ENCODE measurements around the gene PRR5L.

PRR5L gene

GRCh38 chr11:36380296-36381014, 84.4 kb downstream of the PRR5L start:
- FAIRE-seq, result no peak

- FAIRE-seq, result no peak
Measured at GRCh38 chr11:36381015-36381360, 84.9 kb downstream of the PRR5L start.

- no peak for FAIRE-seq
Measured at GRCh38 chr11:36383195-36383594, 87.1 kb downstream of the PRR5L start.

GRCh38 chr11:36385121-36385970, 89.3 kb downstream of the PRR5L start:
- FAIRE-seq, result no peak

GRCh38 chr11:36386411-36386810, 90.3 kb downstream of the PRR5L start:
- FAIRE-seq, result no peak

- FAIRE-seq, result no peak
Measured at GRCh38 chr11:36388071-36388470, 92.0 kb downstream of the PRR5L start.

- no peak for FAIRE-seq
Measured at GRCh38 chr11:36388951-36389350, 92.9 kb downstream of the PRR5L start.

- no peak for FAIRE-seq
Measured at GRCh38 chr11:36389811-36390210, 93.7 kb downstream of the PRR5L start.

- no peak for FAIRE-seq
Measured at GRCh38 chr11:36390963-36391471, 94.9 kb downstream of the PRR5L start.

GRCh38 chr11:36392196-36392595, 96.1 kb downstream of the PRR5L start:
- FAIRE-seq, result no peak

- no peak for FAIRE-seq
Measured at GRCh38 chr11:36394056-36394455, 98.0 kb downstream of the PRR5L start.

- no peak for FAIRE-seq
Measured at GRCh38 chr11:36394926-36395325, 98.8 kb downstream of the PRR5L start.

- no peak for FAIRE-seq
Measured at GRCh38 chr11:36395978-36396736, 100.1 kb downstream of the PRR5L start.

GRCh38 chr11:36398231-36398953, 102.3 kb downstream of the PRR5L start:
- FAIRE-seq, result no peak

GRCh38 chr11:36399236-36399635, 103.1 kb downstream of the PRR5L start:
- no peak for FAIRE-seq

- FAIRE-seq, result no peak
Measured at GRCh38 chr11:36399745-36400144, 103.7 kb downstream of the PRR5L start.

GRCh38 chr11:36400766-36401455, 104.8 kb downstream of the PRR5L start:
- no peak for FAIRE-seq

- no peak for FAIRE-seq
Measured at GRCh38 chr11:36402568-36403170, 106.6 kb downstream of the PRR5L start.

- no peak for FAIRE-seq
Measured at GRCh38 chr11:36403661-36404060, 107.6 kb downstream of the PRR5L start.

- FAIRE-seq, result no peak
Measured at GRCh38 chr11:36404831-36405230, 108.7 kb downstream of the PRR5L start.

GRCh38 chr11:36405585-36406367, 109.7 kb downstream of the PRR5L start:
- no peak for FAIRE-seq
